ENCODE measurements around the gene DDX6.

The DDX6 gene

GRCh38 chr11:118699506-118700220 is 91.3 kb downstream of the DDX6 start:
- TF ChIP-seq EGR1 (IDR thresholded peaks at IDR 0.05) (no peak), TEAD4 (IDR thresholded peaks at IDR 0.05) (no peak), TCF12 (IDR thresholded peaks at IDR 0.05; ENCODE audit: low read depth) (no peak)
